ENCODE measurements around the gene NAA38.

The NAA38 gene

DNA sequence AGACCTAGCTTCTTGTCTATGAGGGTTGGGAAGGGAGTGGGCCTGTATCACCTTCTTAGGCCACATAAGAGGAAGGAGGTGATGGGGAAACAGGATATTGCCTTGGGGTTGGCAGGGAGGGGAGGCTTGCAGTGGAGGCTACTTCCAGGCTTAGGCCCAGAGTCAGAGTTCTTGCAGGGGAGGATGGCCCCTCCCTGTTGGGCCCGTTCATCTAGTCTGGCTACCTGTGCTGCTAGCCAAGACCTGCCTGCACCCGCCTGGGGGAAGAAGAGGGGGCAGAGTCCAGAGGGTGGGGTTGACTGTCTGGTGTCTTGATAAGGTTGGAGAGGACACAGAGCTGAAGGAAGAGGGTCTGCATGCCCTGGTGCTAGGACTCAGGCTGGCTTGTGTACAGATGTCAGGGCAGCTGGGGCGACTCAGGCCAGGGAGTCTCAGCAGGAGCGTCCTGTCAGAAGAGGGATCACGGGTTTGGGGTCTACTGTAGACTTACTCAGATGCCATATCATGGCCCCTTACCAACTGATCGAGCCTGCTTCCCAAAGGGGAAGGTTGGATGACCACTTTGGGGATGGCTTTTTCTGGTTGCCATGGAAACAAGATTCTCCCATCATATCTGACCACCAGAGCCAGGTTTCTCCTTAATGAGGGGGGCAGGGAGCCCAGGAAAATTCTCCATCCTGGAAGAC, 18.0 kb downstream of the NAA38 start:
- no peak for DNase-seq

- DNase-seq: peak; percentile 40
Measured at GRCh38 chr17:7838090-7839075, 19.0 kb downstream of the NAA38 start.

- DNase-seq: no peak
Measured at GRCh38 chr17:7837408-7838088, 19.8 kb downstream of the NAA38 start.

DNA sequence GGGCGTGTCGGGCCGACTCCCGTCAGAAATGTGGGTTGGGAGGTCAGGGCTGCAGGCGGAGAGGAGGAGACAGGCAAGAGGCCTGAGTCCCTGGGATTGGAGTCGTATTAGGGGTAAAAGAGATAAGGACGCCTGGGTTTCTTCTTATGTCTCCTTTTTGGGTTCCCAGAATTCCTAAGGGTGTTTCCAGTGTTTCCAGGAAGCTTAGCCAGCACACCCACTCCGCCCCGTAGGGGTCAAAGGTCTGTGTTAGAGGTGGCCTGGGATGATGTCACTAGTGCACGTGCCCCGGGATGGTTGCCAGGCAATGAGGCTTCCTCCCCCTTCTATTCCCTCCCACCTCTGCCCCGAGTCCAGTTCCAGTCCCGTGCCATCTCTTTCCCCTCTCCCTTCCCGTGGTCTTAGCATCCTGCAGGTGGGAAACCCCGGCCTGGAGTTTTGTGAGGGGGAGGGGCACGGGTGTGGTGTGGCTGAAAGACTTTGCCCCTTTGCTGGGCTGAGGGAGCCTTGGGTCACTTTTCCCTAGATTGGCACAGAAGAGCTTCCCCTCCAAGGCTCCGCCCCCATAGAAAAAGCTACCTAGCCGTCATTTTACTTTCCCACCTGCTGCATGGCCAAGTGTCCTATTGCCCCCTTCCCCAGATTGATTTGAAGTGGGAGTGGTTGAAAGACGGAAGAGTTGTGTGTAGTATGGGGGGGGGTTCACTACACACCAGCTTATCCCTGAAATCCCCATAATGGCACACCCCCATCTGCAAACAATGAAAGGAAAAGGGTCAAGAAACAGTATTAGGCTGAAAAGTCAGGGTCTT, 20.6 kb downstream of the NAA38 start:
- DNase-seq: peak; percentile 98

DNA sequence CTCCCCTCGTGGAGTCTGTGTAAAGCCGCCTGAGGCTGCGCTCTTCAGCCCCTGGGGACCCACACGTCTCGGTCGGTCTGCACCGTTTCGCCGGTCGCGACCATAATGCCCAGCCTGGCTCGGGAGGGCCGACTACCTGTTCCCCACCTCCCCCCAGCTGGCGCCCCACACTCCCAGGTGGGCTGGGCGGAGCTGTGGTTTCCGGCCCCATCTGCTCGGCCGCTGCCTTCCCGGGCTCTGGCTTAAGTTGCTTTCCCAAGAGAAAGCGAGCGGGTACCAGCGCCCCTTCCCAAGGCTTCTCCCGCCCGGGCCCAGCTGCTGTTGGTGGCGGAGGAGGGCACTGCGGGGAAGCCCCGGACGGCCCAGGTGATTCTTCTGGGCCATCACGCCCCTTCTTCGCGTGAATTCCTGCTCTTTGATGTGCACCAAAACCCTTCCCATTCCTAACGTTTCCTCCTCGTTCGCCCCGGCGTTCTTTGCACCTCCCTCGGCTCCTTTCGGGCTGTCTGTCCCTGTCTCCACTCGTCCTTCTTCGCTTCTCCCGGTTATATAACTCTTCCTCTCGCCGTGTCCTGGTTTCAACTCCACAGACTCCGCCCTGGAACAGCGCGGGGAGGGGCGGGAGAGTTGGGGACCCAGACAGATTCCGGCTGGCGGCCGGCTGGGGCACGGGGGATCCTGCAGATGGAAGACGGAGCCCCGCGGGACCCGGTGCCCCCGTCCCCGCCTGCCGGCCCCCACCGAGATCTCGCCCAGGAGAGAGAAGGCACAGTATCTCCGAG, 21.4 kb downstream of the NAA38 start:
- peak; percentile 99 for DNase-seq

GRCh38 chr17:7834957-7835813, 22.2 kb downstream of the NAA38 start:
- peak; percentile 99 for DNase-seq

GRCh38 chr17:7834542-7834956, 22.8 kb downstream of the NAA38 start:
- DNase-seq: no peak

DNA sequence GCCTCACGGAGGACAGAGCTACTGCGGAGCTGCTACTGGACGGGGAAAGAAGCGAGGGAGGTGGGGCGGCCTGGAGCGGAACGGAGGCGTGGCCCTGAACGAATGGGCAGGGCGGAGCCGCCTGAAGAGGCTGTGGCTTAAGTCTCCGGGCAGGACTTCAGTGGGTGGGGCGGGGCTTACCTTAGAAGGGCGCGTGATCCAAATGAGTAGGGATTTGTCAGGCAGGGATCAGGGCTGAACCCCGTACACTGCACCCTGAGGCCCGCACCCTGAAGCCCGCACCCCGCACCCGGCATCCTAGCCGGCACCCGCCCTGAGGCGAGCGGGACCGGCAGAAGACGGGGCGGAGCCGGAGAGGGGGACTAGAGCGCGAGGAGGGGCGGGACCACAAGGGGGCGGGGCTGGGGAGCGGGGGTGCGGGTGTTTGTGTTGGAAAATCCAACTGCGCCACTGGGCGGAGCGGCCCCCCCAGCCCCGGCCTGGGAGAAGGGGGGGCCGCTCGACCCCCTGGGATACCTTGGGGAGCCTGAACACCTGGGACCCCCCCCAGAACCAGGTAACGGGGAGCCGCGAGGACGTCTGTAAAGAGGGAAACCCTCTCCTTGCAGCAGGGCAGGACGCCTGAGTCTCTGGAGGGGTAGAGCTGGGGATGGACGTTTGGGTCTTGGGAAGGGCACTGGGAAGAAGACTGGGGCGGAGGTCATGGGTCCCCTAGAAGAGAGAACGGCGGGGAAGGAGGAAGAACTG, 23.4 kb downstream of the NAA38 start, which contains the start of gene KDM6B:
Gene KDM6B, plus strand, starts transcription at position 423 of the 747 bp plus-strand sequence. CDS start 11,338 bp downstream, outside the sequence.
- peak; percentile 81 for DNase-seq

- no peak for DNase-seq
Measured at GRCh38 chr17:7833011-7833794, 24.2 kb downstream of the NAA38 start.

GRCh38 chr17:7832431-7832830, 24.9 kb downstream of the NAA38 start:
- DNase-seq: no peak

- DNase-seq: no peak
Measured at GRCh38 chr17:7831233-7831632, 26.1 kb downstream of the NAA38 start.

GRCh38 chr17:7830616-7831015, 26.7 kb downstream of the NAA38 start:
- no peak for DNase-seq

DNA sequence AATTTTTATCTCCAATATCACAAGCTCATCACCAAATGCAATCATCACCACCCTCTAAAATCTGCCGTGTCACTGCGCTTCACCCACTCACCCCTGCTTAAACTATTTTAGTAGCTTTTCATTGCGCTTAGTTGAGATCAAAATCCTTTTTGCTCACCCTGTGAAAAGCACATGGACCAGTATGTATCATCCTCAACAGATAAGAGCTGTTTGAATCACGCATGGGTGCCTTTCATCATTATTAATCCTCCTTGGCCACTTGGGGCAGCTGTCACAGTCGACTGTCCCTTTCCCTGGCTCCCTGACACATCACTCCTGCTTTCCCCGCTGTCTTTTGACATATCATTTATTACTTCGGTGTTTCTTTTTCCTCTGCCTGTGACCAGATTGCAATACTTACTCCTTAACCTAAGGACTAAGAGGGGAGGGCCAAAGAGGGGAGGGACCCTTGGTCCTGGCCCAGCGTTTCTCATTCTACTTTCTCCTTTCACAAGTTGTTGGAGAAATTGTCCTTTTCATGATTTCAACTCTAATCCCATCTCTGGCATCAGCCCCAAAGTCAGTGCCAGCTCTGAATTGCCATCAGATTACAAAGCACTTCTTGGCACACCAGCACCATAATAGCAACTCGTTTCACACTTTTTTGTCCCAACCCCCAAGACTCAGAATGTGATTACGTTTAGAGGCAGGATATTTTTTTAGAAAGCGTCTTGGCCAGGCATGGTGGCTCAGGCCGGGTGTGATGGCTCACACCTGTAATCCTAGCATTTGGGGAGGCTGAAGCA, 32.0 kb downstream of the NAA38 start:
- DNase-seq: no peak

- no peak for DNase-seq
Measured at GRCh38 chr17:7824021-7824924, 33.1 kb downstream of the NAA38 start.

GRCh38 chr17:7823581-7824001, 33.8 kb downstream of the NAA38 start:
- no peak for DNase-seq

DNA sequence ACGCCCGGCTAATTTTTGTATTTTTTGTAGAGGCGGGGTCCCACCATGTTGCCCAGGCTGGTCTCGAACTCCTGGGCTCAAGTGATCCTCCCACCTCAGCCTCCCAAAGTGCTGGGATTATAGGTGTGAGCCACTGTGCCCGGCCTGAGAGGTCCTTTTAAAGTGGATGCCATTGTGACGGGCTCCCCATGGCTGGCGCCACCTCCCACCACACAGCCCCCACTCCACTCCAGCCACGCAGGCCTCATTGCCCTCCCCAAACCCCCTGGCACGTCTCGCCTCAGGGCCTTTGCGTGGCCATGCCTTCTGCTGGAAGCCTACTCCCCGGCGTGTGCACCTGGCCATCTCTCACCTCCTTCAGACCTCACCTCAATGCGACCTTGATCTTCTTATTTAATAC, 35.2 kb downstream of the NAA38 start:
- DNase-seq: no peak

DNA sequence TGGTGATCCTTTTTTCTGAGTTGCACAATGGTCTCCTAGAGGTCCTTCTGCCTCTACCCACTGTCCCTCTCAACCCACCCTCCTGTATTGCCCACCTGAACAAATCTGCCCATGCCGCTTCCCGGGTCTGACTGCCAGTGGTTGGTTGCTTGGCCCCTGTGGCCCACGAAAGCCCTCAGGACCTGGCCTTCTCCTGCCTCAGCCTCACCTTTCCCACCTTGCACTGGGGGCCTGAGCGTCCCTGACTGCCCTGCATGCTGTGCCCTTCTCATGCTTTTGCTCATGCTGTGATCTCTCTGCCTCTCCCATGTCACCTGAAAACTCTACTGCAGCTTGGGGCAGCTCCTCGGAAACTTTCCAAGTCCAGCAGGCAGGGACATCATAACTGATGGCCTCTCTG, 37.1 kb downstream of the NAA38 start:
- no peak for DNase-seq
